K562 (cell line): ENCODE results near the gene USP20. TPM values are rescaled to one million over a fixed set of nuclear protein-coding genes. Genes with fewer than 3 reads are reported as not detected.

Experiments
- ATAC-seq: fragments of 200-7000 bp; cut with Tn5 transposase; 3 replicates; pipeline ENCODE4 v1.9.1; 2020; ENCODE audit warnings: moderate library complexity
- BruUV-seq: library from RNA; stranded (reverse); fragments of 400-500 nt; replicated peaks from 2 replicates; lab custom pipeline; 2021; lab: Mats Ljungman, UMichigan
- CTCF ChIA-PET: fragments of 300-600 bp; formaldehyde crosslinking; extraction: SDS; loops from one replicate; lab custom pipeline; 2021; ENCODE audit warnings: low intra/inter-chr PET ratio; lab: Yijun Ruan, JAX
- POLR2A ChIA-PET: fragments of 300-600, 350-650 bp; sonication (Branson Sonifier 250); formaldehyde crosslinking; extraction: SDS; loops from one replicate; lab custom pipeline; 2021; ENCODE audit warnings: antibody characterized with exemption, inconsistent platforms; lab: Yijun Ruan, JAX
- DNase-seq, 4 experiments: peaks; one replicate each; pipeline versions ENCODE4 v3.0.0 to v3.0.0-alpha.2; 2011 to 2018; ENCODE audit warnings: low spot score in 3 of 4, mixed read lengths in 3 of 4; ENCODE audit errors: extremely low read depth in 1 of 4
- FAIRE-seq: peaks from 2 replicates; lab custom pipeline; 2011; peaks lifted over from hg19 to GRCh38; lab: Jason Lieb, UNC
- H2AFZ ChIP-seq: 2 replicates; pipeline ENCODE4 v1.6.0; 2011; ENCODE audit warnings: low read depth, low read length, control low read depth, inconsistent platforms
- H3K27ac ChIP-seq: fragments of 200-600 bp; 3 replicates; pipeline ENCODE4 v1.8.0; 2011; ENCODE audit warnings: low read depth, mild to moderate bottlenecking, control low read depth, inconsistent platforms, low read length, moderate library complexity, mixed read lengths; ENCODE audit errors: extremely low read depth
- H3K27me3 ChIP-seq, 2 experiments: fragments of 300-600 bp in 1 of 2; 2 replicates in 1 of 2; 3 replicates in 1 of 2; pipeline versions ENCODE4 v1.6.0 to v1.8.0; 2011; ENCODE audit warnings: inconsistent platforms in 2 of 2, low read length in 2 of 2, mild to moderate bottlenecking in 1 of 2, mixed read lengths in 1 of 2, moderate library complexity in 1 of 2; ENCODE audit not compliant: control insufficient read depth in 2 of 2, insufficient read depth in 2 of 2
- H3K36me3 ChIP-seq: fragments of 300-600 bp; 3 replicates; pipeline ENCODE4 v1.8.0; 2011; ENCODE audit warnings: mild to moderate bottlenecking, low read length, inconsistent platforms; ENCODE audit not compliant: control insufficient read depth, insufficient read depth
- H3K4me1 ChIP-seq, 2 experiments: fragments of 200-600 bp in 1 of 2; replicated peaks in 1 of 2; 2 replicates in 1 of 2; 3 replicates in 1 of 2; pipeline versions ENCODE4 v1.5.1 to v1.8.0; 2011; ENCODE audit warnings: inconsistent platforms in 2 of 2, low read length in 2 of 2, mild to moderate bottlenecking in 1 of 2, mixed read lengths in 1 of 2, moderate library complexity in 1 of 2; ENCODE audit not compliant: control insufficient read depth in 2 of 2, insufficient read depth in 2 of 2
- H3K4me2 ChIP-seq: 2 replicates; pipeline ENCODE4 v1.6.1; 2011; ENCODE audit warnings: low read length, control low read depth, inconsistent platforms, mixed read lengths; ENCODE audit not compliant: insufficient read depth
- H3K4me3 ChIP-seq: fragments of 200-600 bp; sonication (generic), shearing (Covaris generic); 2 replicates; pipeline ENCODE4 v1.5.1; 2016; ENCODE audit warnings: control low read depth, inconsistent platforms
- H3K79me2 ChIP-seq: fragments of 200-600 bp; 3 replicates; pipeline ENCODE4 v1.8.0; 2011; ENCODE audit warnings: low read length, inconsistent platforms; ENCODE audit not compliant: control insufficient read depth, insufficient read depth
- H3K9ac ChIP-seq, 2 experiments: 2 replicates each; pipeline versions ENCODE4 v1.6.0 to v1.6.1; 2011; ENCODE audit warnings: low read depth in 2 of 2, low read length in 2 of 2, control low read depth in 1 of 2, inconsistent platforms in 1 of 2, mild to moderate bottlenecking in 1 of 2, mixed read lengths in 1 of 2; ENCODE audit not compliant: insufficient read depth in 1 of 2
- H3K9me1 ChIP-seq: one replicate; pipeline ENCODE4 v1.6.0; 2011; ENCODE audit warnings: inconsistent platforms, mild to moderate bottlenecking, low read length, moderate library complexity; ENCODE audit not compliant: control insufficient read depth, insufficient read depth
- H3K9me3 ChIP-seq: replicated peaks from 2 replicates; pipeline ENCODE4 v1.5.1; 2011; ENCODE audit warnings: low read depth, low read length, inconsistent platforms; ENCODE audit not compliant: control insufficient read depth, insufficient read depth
- H4K20me1 ChIP-seq: replicated peaks from 2 replicates; pipeline ENCODE4 v1.6.1; 2011; ENCODE audit warnings: low read length, inconsistent platforms, mixed read lengths; ENCODE audit not compliant: control insufficient read depth, insufficient read depth
- BRF2 ChIP-seq: IDR thresholded peaks from 3 replicates; pipeline ENCODE4 v1.6.1; 2011; ENCODE audit warnings: borderline replicate concordance, mild to moderate bottlenecking; ENCODE audit not compliant: insufficient read length, insufficient read depth
- CTCF ChIP-seq, 3 experiments: IDR thresholded peaks in 2 of 3; conservative IDR thresholded peaks in 1 of 3; 2 replicates each; pipeline ENCODE4 v1.5.1; 2011 to 2012; ENCODE audit warnings: low read length in 3 of 3, mild to moderate bottlenecking in 3 of 3, control low read depth in 2 of 3, improper control_type of control experiment in 1 of 3, inconsistent platforms in 1 of 3, low read depth in 1 of 3, mixed read lengths in 1 of 3, moderate library complexity in 1 of 3; ENCODE audit not compliant: insufficient read depth in 2 of 3
- KLF16 ChIP-seq: IDR thresholded peaks from 2 replicates; pipeline ENCODE4 v1.6.1; 2016; ENCODE audit warnings: antibody characterized with exemption
- NFRKB ChIP-seq: fragments of 450-650 bp; IDR thresholded peaks from 2 replicates; pipeline ENCODE4 v1.6.1; 2016; ENCODE audit warnings: low read depth
- PCBP2 ChIP-seq: fragments of 200-400 bp; formaldehyde crosslinking; IDR thresholded peaks from 2 replicates; pipeline ENCODE4 v1.6.1; 2018; ENCODE audit warnings: low read length, low read depth, mild to moderate bottlenecking, moderate library complexity; ENCODE audit not compliant: poor library complexity, severe bottlenecking
- POLR3G ChIP-seq: IDR thresholded peaks from 2 replicates; pipeline ENCODE4 v1.6.1; 2011; ENCODE audit not compliant: insufficient read length, insufficient replicate concordance; ENCODE audit errors: extremely low read depth
- RBFOX2 ChIP-seq: fragments of 200-400 bp; formaldehyde crosslinking; IDR thresholded peaks from 2 replicates; pipeline ENCODE4 v1.6.1; 2017; ENCODE audit warnings: low read depth, mild to moderate bottlenecking, low read length, moderate library complexity
- SREBF1 ChIP-seq: fragments of 150-350 bp; IDR thresholded peaks from 2 replicates; pipeline ENCODE4 v1.6.1; 2014; ENCODE audit warnings: antibody characterized with exemption, low read depth, low read length, borderline replicate concordance
- ZNF175 ChIP-seq: fragments of 200-800 bp; sonication (Bioruptor generic); IDR thresholded peaks from 2 replicates; pipeline ENCODE4 v1.6.1; 2016; ENCODE audit warnings: low read depth, mild to moderate bottlenecking, missing genetic modification characterization, missing compliant biosample characterization
- WGBS: fragments of 100-300 bp; shearing (Covaris generic); methylation state at CpG from one replicate; pipeline ENCODE4 v1.1.6; 2016; ENCODE audit warnings: low coverage, mixed read lengths; ENCODE audit not compliant: insufficient coverage; ENCODE audit errors: missing lambda C conversion rate; 5-methylcytosine and 5-hydroxymethylcytosine counted together
- in situ Hi-C: fragments of 300-500 bp; cut with MboI; formaldehyde crosslinking; loops from 4 replicates; pipeline ENCODE4 v1.15.0; 2018; ENCODE audit warnings: inconsistent platforms, mixed read lengths
- intact Hi-C: fragments of 100-400 bp; cut with micrococcal nuclease; formaldehyde crosslinking; loops from 2 replicates; pipeline ENCODE4 v1.14.2; 2022
- polyA plus RNA-seq, 8 experiments: library from polyadenylated mRNA; depleted of rRNA in 4 of 8; stranded (reverse) in 5 of 8; unstranded in 3 of 8; fragments of >200 nt; fragmentation: Nextera tagmentation in 2 of 8; fragmentation: Illumina TruSeq in 1 of 8; extraction: Ambion mirVana in 2 of 8; extraction: Trizol in 1 of 8; gene quantifications; 2 replicates each; pipeline versions ENCODE4 v1.2.1 to v1.2.3, GENCODE V29; 2011 to 2014; ENCODE audit warnings: inconsistent platforms in 1 of 8, missing spikeins in 1 of 8
- total RNA-seq, 7 experiments: library from RNA; depleted of rRNA in 6 of 7; stranded (reverse); fragments of >200 nt in 6 of 7; fragmentation: Illumina TruSeq in 2 of 7; extraction: Trizol in 2 of 7; gene quantifications; 2 replicates each; pipeline versions ENCODE4 v1.2.1 to v1.2.3, GENCODE V29; 2011 to 2021; ENCODE audit warnings: low replicate concordance in 1 of 7

The USP20 gene
- total and polyA plus RNA-seq, 9 of the 15 experiments (the other 6 are each of a cell fraction or from before 2014, with no cell fraction given): 1.9 to 136 (median 49.1) TPM

GRCh38 chr9:129874261-129875101, 39.2 kb downstream of the USP20 start:
- TF ChIP-seq SREBF1 (no peak), RBFOX2 (peak; percentile 12; the same call in 1 of the 2 replicates)
- H3K27me3 ChIP-seq: no peaks in the 10 kb centered on the region
- no peak for DNase-seq
- H3K4me1 ChIP-seq: peaks cover 0 to 49% of the 10 kb centered on the region in 2 experiments; a peak in 3 of 5 replicates
- H3K79me2 ChIP-seq: peaks cover 3% of the 10 kb centered on the region
- no peak overlapping the region for H2AFZ ChIP-seq
- intact Hi-C loops: no loop called here
- H3K36me3 ChIP-seq: peaks cover 61% of the 10 kb centered on the region
- H3K9ac ChIP-seq: peak overlapping the region in 1 of 2 experiments; percentile 53; a peak in 2 of 4 replicates
- WGBS: 92% methylated on average over 38 of the region's 38 CpGs
- no peaks in the 10 kb centered on the region for H4K20me1 ChIP-seq
- H3K9me1 ChIP-seq: no peaks in the 10 kb centered on the region
- no TSS peak for BruUV-seq
- no peak for ATAC-seq
- no peaks in the 10 kb centered on the region for H3K9me3 ChIP-seq
- in situ Hi-C loops: no loop called here
- no peak overlapping the region for H3K4me3 ChIP-seq
- ChIA-PET POLR2A (interaction anchor here (0.7 to 2.0 kb wide), 3 partner anchors 8 to 36 kb away, joined by 3 to 7 read pairs (median 3); no protein-coding TSS in a partner anchor), CTCF (no interaction called here)
- H3K4me2 ChIP-seq: no peak overlapping the region
- no peak for FAIRE-seq
- H3K27ac ChIP-seq: no peak overlapping the region

DNA sequence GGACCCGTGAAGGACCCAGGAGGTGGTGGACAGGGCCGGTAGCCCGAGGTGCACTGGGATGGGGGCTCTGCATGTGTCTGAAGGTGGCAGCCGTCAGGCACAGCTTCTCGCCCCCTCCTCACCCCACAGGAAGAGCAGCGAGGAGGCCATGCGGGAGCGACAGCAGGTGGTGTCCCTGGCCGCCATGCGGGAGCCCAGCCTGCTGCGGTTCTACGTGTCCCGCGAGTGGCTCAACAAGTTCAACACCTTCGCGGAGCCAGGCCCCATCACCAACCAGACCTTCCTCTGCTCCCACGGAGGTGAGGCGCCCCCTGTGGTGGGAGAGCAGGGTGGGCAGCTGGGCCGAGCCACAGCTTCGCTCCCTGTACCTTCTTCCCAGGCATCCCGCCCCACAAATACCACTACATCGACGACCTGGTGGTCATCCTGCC, 39.9 kb downstream of the USP20 start:
- intact Hi-C loops (no loop called here), in situ Hi-C loops (no loop called here)
- no peaks in the 10 kb centered on the region for H3K9me3 ChIP-seq
- peak in 2 of 4 experiments; percentile 49 to 54 for DNase-seq
- no peaks in the 10 kb centered on the region; a peak in 1 of 5 replicates for H3K27me3 ChIP-seq
- no peak overlapping the region for H2AFZ ChIP-seq
- H3K79me2 ChIP-seq: peaks cover 10% of the 10 kb centered on the region
- CTCF ChIA-PET: interaction anchor here (0.6 kb wide), 1 partner anchor 24 kb away, joined by 3 read pairs; no protein-coding TSS in a partner anchor
- no peak overlapping the region for H3K4me3 ChIP-seq
- 86% methylated on average over 23 of the region's 23 CpGs for WGBS
- H3K9ac ChIP-seq: peak overlapping the region in 1 of 2 experiments; percentile 14; a peak in 1 of 4 replicates
- no peak overlapping the region for H3K4me2 ChIP-seq
- H3K27ac ChIP-seq: no peak overlapping the region
- H4K20me1 ChIP-seq: no peaks in the 10 kb centered on the region
- no TSS peak for BruUV-seq
- H3K36me3 ChIP-seq: peaks cover 61% of the 10 kb centered on the region
- FAIRE-seq: no peak
- no peaks in the 10 kb centered on the region for H3K9me1 ChIP-seq
- peak; percentile 22; the same call in 2 of the 3 replicates for ATAC-seq
- peaks cover 0 to 41% of the 10 kb centered on the region in 2 experiments; a peak in 4 of 5 replicates for H3K4me1 ChIP-seq
- POLR2A ChIA-PET: interaction anchor here (1.1 to 2.0 kb wide), 2 partner anchors 10 to 37 kb away, joined by 3 to 7 read pairs; no protein-coding TSS in a partner anchor
- TF ChIP-seq NFRKB (no peak), CTCF (IDR thresholded peaks at IDR 0.05 in 2 of 3, conservative IDR thresholded peaks at IDR 0.05 in 1 of 3; ENCODE audit: insufficient read depth in 2 of 3, low read depth in 1 of 3, low read length in 3 of 3) (peak; percentile 50 to 65 (median 51)), ZNF175 (CRISPR knock-in tag) (no peak), PCBP2 (no peak), BRF2 (no peak), POLR3G (no peak), KLF16 (no peak)
